ENCODE measurements around the gene F2RL3.

F2RL3 gene

DNA sequence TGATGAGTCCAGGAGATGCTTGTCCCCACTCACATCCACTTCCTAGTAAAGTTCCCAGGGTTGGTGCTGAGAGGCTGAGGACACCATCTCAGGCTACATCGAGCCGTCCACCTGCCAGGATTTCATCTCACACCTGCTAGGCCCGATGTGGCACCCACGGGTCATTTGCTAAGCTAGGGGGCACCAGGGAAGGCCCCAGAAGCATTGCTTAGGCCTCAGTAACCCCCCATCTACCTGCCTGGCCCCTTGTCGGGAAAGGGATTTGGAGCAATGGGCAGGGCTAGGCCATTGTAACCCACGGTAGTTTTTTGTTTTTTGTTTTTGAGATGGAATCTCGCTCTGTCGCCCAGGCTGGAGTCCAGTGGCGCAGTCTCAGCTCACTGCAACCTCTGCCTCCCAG, 51.8 kb downstream of the F2RL3 start:
- H3K36me3 Mint-ChIP-seq (ENCODE audit: low read depth) = peaks cover 10% of the 10 kb centered on the region
- no peaks in the 10 kb centered on the region for H3K27me3 Mint-ChIP-seq (ENCODE audit: low read depth)
- H3K4me3 Mint-ChIP-seq = no peak overlapping the region
- H3K27ac Mint-ChIP-seq = no peak overlapping the region
- no peaks in the 10 kb centered on the region for H3K4me1 Mint-ChIP-seq
- no peak for TF ChIP-seq CTCF (IDR thresholded peaks at IDR 0.05; ENCODE audit: unreplicated experiment in 3 of 3)
- H3K9me3 Mint-ChIP-seq = peaks cover 5% of the 10 kb centered on the region
